ENCODE measurements around the gene APBB2.

Gene APBB2

GRCh38 chr4:41111791-41112190 is 102.6 kb downstream of the APBB2 start:
- no peaks in the 10 kb centered on the region for H3F3A ChIP-seq (ENCODE audit: control insufficient read depth, insufficient read depth)

GRCh38 chr4:41110050-41110449 is 104.3 kb downstream of the APBB2 start:
- no peaks in the 10 kb centered on the region for H3K27me3 ChIP-seq (ENCODE audit: control insufficient read depth, low read length)
- H3F3A ChIP-seq (ENCODE audit: control insufficient read depth, insufficient read depth): no peaks in the 10 kb centered on the region
- H3K9me2 ChIP-seq (replicated peaks; ENCODE audit: control insufficient read depth, low read length): no peaks in the 10 kb centered on the region
- 0 out of 2 replicates have a peak, but pooled peaks cover 3% of the 10 kb centered on the region for H3K4me1 ChIP-seq (ENCODE audit: control insufficient read depth, low read length)
- no peaks in the 10 kb centered on the region for H4K20me1 ChIP-seq (ENCODE audit: control insufficient read depth, insufficient read depth, low read depth, low read length)
- H3K9me3 ChIP-seq (ENCODE audit: control insufficient read depth, insufficient read depth, low read length): no peaks in the 10 kb centered on the region
- no peak overlapping the region for H3K4me2 ChIP-seq (ENCODE audit: low read length)
- H3K27ac ChIP-seq (ENCODE audit: low read depth, low read length): no peak overlapping the region
- TF ChIP-seq EZH2phosphoT487 (IDR thresholded peaks at IDR 0.05; ENCODE audit: borderline replicate concordance, low read length) (no peak), CTCF (IDR thresholded peaks at IDR 0.05; ENCODE audit: low read depth, low read length, poor library complexity, severe bottlenecking) (no peak)
- no peak overlapping the region for H3K4me3 ChIP-seq (ENCODE audit: low read length)
- no peaks in the 10 kb centered on the region for H3K36me3 ChIP-seq (ENCODE audit: control insufficient read depth, low read length)
- peaks cover 29% of the 10 kb centered on the region for H3K79me2 ChIP-seq (ENCODE audit: control insufficient read depth, low read length)

More at GRCh38 chr4:41111791-41112190, 102.6 kb downstream of the APBB2 start:
- no peak overlapping the region for H3K4me3 ChIP-seq (ENCODE audit: low read length)
- H3K4me1 ChIP-seq (ENCODE audit: control insufficient read depth, low read length): 0 out of 2 replicates have a peak, but pooled peaks cover 3% of the 10 kb centered on the region
- no peaks in the 10 kb centered on the region for H3K36me3 ChIP-seq (ENCODE audit: control insufficient read depth, low read length)
- TF ChIP-seq CTCF (IDR thresholded peaks at IDR 0.05; ENCODE audit: low read depth, low read length, poor library complexity, severe bottlenecking) (no peak), EZH2phosphoT487 (IDR thresholded peaks at IDR 0.05; ENCODE audit: borderline replicate concordance, low read length) (no peak)
- no peaks in the 10 kb centered on the region for H4K20me1 ChIP-seq (ENCODE audit: control insufficient read depth, insufficient read depth, low read depth, low read length)
- H3K4me2 ChIP-seq (ENCODE audit: low read length): no peak overlapping the region
- no peaks in the 10 kb centered on the region for H3K27me3 ChIP-seq (ENCODE audit: control insufficient read depth, low read length)
- no peak overlapping the region for H3K27ac ChIP-seq (ENCODE audit: low read depth, low read length)
- H3K9me2 ChIP-seq (replicated peaks; ENCODE audit: control insufficient read depth, low read length): no peaks in the 10 kb centered on the region
- H3K9me3 ChIP-seq (ENCODE audit: control insufficient read depth, insufficient read depth, low read length): no peaks in the 10 kb centered on the region
- peaks cover 26% of the 10 kb centered on the region for H3K79me2 ChIP-seq (ENCODE audit: control insufficient read depth, low read length)

DNA sequence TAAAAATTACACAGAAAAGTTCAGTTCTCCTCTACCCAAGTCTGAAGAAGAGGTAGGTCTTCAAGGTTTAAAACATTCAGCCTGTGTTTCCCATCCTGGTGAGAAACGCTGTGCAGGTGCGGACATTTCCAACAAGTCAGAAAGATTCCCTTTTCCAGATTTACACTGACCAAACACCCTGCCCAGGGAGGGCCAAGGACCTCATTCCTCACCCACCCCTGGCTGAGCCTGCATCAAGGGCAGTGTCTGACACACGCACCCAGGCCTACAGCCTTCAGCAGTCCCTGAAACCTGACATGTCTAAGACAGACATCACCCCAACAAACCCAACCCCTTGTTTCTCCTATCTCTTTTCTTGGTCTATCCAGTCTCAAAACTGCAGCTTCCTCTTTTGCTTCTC is 105.9 kb downstream of the APBB2 start:
- Histone ChIP-seq H3K27me3 (ENCODE audit: control insufficient read depth, low read length) (no peaks in the 10 kb centered on the region), H4K20me1 (ENCODE audit: control insufficient read depth, insufficient read depth, low read depth, low read length) (no peaks in the 10 kb centered on the region), H3K79me2 (ENCODE audit: control insufficient read depth, low read length) (peaks cover 30% of the 10 kb centered on the region), H3K36me3 (ENCODE audit: control insufficient read depth, low read length) (no peaks in the 10 kb centered on the region), H3K27ac (ENCODE audit: low read depth, low read length) (no peak overlapping the region), H3K9me3 (ENCODE audit: control insufficient read depth, insufficient read depth, low read length) (no peaks in the 10 kb centered on the region), H3K4me3 (ENCODE audit: low read length) (no peak overlapping the region), H3K9me2 (replicated peaks; ENCODE audit: control insufficient read depth, low read length) (no peaks in the 10 kb centered on the region), H3F3A (ENCODE audit: control insufficient read depth, insufficient read depth) (no peaks in the 10 kb centered on the region), H3K4me2 (ENCODE audit: low read length) (no peak overlapping the region), H3K4me1 (ENCODE audit: control insufficient read depth, low read length) (0 out of 2 replicates have a peak, but pooled peaks cover under 1% of the 10 kb centered on the region)
- TF ChIP-seq CTCF (IDR thresholded peaks at IDR 0.05; ENCODE audit: low read depth, low read length, poor library complexity, severe bottlenecking) (no peak), EZH2phosphoT487 (IDR thresholded peaks at IDR 0.05; ENCODE audit: borderline replicate concordance, low read length) (no peak)

All from DOHH2 (cell line).